Stimulated activated CD4-positive, alpha-beta T cell treated with anti-CD3 and anti-CD28 coated beads, Interleukin-15, amount 100 ng/mL, for 24 hours (primary cell): ENCODE data around the gene SMYD3.

ENCODE experiments used
- DNase-seq: peaks from one replicate; pipeline ENCODE4 v3.0.0-alpha.2; 2020

The SMYD3 gene

GRCh38 chr1:246210756-246211155 lies 296.3 kb downstream of the SMYD3 start:
- no peak for DNase-seq

GRCh38 chr1:246208105-246208504 lies 299.0 kb downstream of the SMYD3 start:
- no peak for DNase-seq

- DNase-seq = no peak
Measured at GRCh38 chr1:246203180-246203579, 303.9 kb downstream of the SMYD3 start.

- DNase-seq = no peak
Measured at GRCh38 chr1:246200738-246201137, 306.3 kb downstream of the SMYD3 start.

- no peak for DNase-seq
Measured at GRCh38 chr1:246200225-246200624, 306.9 kb downstream of the SMYD3 start.

GRCh38 chr1:246199086-246199645 lies 307.9 kb downstream of the SMYD3 start:
- no peak for DNase-seq

GRCh38 chr1:246198115-246198816 lies 308.8 kb downstream of the SMYD3 start:
- no peak for DNase-seq

GRCh38 chr1:246197076-246197475 lies 310.0 kb downstream of the SMYD3 start:
- no peak for DNase-seq

GRCh38 chr1:246195296-246195695 lies 311.8 kb downstream of the SMYD3 start:
- no peak for DNase-seq

- no peak for DNase-seq
Measured at GRCh38 chr1:246193537-246193936, 313.5 kb downstream of the SMYD3 start.

GRCh38 chr1:246189126-246189525 lies 318.0 kb downstream of the SMYD3 start:
- no peak for DNase-seq

GRCh38 chr1:246187834-246188372 lies 319.2 kb downstream of the SMYD3 start:
- DNase-seq = no peak

- DNase-seq = no peak
Measured at GRCh38 chr1:246184503-246184902, 322.6 kb downstream of the SMYD3 start.

- DNase-seq = no peak
Measured at GRCh38 chr1:246182149-246182851, 324.8 kb downstream of the SMYD3 start.

GRCh38 chr1:246181241-246181640 lies 325.8 kb downstream of the SMYD3 start:
- DNase-seq = no peak

- no peak for DNase-seq
Measured at GRCh38 chr1:246179401-246179800, 327.7 kb downstream of the SMYD3 start.

GRCh38 chr1:246178717-246179311 lies 328.3 kb downstream of the SMYD3 start:
- no peak for DNase-seq

- no peak for DNase-seq
Measured at GRCh38 chr1:246176126-246177024, 330.7 kb downstream of the SMYD3 start.

- DNase-seq = no peak
Measured at GRCh38 chr1:246170574-246171261, 336.4 kb downstream of the SMYD3 start.

- DNase-seq = no peak
Measured at GRCh38 chr1:246169486-246169885, 337.6 kb downstream of the SMYD3 start.

GRCh38 chr1:246169019-246169418 lies 338.1 kb downstream of the SMYD3 start:
- no peak for DNase-seq

- DNase-seq = no peak
Measured at GRCh38 chr1:246166841-246167240, 340.2 kb downstream of the SMYD3 start.
